ENCODE results near the gene PLD4.
"Not testable (repeated sequence)": the region's sequence is repeated elsewhere in the genome, so short reads cannot be mapped to it uniquely, and the experiment has no call there.

Gene PLD4

GRCh38 chr14:104924421-104925213 lies at the start of gene PLD4:
Gene PLD4, plus strand, starts transcription at chr14:104924879. Its CDS starts 2,262 bp downstream, at chr14:104927141.
- DNase-seq (ENCODE audit: low read depth in 1 of 2, low spot score in 1 of 2), result no peak

GRCh38 chr14:104875412-104875751 lies 49.3 kb upstream of the PLD4 start:
- no peak for DNase-seq (ENCODE audit: low read depth in 1 of 2, low spot score in 1 of 2)

GRCh38 chr14:104875811-104876210 lies 48.9 kb upstream of the PLD4 start:
- DNase-seq (ENCODE audit: low read depth in 1 of 2, low spot score in 1 of 2), result no peak

DNA sequence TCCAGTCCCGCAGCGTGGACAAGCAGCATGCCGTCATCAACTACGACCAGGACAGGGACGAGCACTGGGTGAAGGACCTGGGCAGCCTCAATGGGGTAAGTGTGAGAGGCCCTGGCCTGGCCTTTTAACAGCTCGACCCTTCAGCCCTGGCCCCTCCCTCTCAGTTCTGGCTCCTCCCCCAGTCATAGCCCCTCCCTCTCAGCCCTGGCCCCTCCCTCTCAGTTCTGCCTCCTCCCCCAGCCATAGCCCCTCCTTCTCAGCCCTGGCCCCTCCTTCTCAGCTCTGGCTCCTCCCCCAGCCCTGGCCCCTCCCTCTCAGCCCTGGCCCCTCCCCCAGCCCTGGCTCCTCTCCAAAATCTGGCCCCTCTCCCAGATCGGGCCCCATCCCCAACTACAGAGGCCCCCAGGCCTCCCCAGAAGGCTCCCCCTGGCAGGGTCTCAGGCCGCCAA lies 48.4 kb upstream of the PLD4 start:
- DNase-seq (ENCODE audit: low read depth in 1 of 2, low spot score in 1 of 2), result no peak

DNA sequence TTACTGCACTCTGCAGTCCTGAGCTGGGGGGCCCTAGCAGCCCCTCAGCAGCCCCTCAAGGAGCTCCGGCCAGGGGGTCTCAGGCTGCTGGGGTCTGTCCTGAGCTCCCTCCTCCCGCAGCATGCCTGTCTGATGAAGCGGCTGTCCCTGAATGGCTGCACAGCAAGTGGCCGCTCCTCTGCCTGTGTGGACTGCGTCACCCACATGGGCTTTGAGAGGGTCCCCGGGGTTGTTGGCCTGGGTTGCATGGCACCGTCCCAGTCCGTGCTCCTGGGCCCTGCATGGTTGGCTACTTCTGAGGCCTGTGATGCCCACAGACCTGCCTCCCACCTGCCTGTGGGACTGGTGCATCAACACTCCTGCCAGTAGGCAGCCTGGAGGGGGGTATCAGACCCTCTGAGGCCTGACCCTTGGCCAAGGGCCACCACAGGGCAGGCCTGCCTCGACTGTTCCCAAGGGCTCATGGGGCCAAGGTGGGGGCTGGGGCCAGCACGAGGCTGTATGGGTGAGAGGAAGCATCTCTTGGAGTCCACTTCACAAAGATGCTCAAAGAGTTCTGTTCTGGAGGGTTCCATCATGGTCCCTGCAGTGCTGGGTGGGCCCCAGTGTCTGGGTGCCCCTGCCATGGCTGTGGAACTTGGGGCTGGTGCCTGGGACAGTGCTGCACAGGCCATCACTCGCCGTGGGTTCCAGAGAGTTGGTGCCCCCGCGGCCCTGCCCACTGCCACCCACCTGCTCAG lies 47.4 kb upstream of the PLD4 start:
- DNase-seq (ENCODE audit: low read depth in 1 of 2, low spot score in 1 of 2), result no peak

GRCh38 chr14:104877806-104878550 lies 46.7 kb upstream of the PLD4 start:
- DNase-seq (ENCODE audit: low read depth in 1 of 2, low spot score in 1 of 2), result no peak

DNA sequence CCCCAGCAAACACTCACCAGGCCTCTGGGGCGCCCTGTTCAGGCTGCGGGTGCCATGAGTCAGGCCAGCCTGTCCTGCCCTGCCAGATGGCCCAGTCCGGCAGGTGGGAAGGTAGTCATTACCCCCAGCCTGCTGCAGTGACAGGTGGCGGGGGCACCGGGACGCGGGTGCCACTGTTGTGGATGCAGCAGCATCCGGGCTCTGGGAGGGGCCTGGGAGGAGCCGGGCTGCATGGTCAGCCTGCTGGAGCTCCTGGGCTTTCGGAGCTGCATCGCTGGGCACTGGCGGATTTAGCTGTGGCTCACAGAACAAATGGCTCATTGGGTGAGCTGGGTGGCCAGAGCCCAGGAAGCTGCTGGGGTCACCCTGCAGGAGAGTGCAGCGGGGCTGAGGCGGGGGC lies 46.1 kb upstream of the PLD4 start:
- no peak for DNase-seq (ENCODE audit: low read depth in 1 of 2, low spot score in 1 of 2)

DNA sequence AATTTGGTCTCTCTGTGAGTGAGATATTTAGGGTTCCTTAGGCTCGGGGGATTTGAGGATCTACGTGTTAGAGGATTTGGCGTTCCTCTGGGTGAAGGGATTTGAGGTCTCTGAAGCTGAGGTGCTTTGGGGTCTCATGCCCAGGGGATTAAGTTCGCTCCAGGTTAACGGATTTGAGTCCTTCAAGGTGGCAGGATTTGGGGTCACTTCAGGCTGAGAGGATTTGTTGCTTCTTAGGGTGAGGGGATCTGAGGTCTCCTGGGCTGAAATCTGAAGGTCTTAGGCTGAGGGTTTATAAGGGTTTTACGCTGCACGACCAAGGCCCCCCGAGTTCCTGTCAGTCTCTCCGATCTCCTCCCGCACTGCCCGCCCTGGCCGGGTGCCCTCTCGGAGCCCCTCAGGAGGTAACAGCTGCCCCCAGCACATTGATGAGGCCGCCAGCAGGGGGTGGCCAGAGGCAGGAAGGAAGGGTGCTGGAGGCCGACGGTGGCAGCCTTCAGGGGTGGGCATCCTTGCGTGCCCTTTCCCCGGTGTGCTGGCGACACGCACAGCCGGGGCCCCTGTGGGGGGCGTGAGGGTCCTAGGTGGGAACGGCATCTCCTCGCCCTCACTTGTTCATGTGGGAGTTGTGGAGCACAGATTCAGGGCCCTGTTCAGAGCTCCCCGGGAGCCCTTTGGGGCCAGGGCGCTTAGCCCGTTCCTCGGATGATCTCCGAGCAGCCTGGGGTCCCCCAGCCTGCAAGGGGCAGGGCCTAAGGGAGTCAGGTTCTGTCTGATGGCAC lies 45.3 kb upstream of the PLD4 start:
- no peak for DNase-seq (ENCODE audit: low read depth in 1 of 2, low spot score in 1 of 2)

GRCh38 chr14:104879983-104880565 lies 44.6 kb upstream of the PLD4 start:
- DNase-seq (ENCODE audit: low read depth in 1 of 2, low spot score in 1 of 2), result no peak

DNA sequence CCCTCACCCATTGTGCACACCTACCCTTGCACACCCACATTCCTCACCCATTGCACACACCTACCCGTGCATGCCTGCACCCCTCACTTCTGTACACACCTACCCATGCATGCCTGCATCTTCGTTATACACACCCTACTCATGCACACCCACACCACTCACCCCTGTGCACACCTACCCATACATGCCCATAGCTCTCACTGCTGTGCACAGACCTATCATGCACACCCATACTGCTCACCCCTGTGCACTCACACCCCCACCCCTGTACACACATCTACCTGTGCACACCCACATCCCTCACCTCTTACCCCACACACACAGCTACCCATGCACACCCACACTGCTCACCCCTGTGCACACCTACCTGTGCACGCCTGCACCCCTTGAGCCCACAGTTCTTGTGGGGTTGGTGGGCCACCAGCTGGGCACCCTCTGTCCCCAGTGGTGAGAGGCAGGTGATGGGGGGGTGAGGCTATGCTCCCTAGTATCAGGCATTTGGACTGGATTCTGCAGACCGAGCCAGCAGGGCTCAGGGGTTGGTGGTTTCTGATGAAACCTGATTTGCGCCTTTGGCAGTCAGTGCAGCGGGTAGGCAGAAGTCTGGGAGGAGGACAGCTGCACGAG lies 44.0 kb upstream of the PLD4 start:
- DNase-seq (ENCODE audit: low read depth in 1 of 2, low spot score in 1 of 2), result no peak

GRCh38 chr14:104881369-104881979 lies 43.2 kb upstream of the PLD4 start:
- DNase-seq (ENCODE audit: low read depth in 1 of 2, low spot score in 1 of 2), result no peak

- no peak for DNase-seq (ENCODE audit: low read depth in 1 of 2, low spot score in 1 of 2)
These were observed 42.2 kb upstream of the PLD4 start for GRCh38 chr14:104882325-104882973.

- DNase-seq (ENCODE audit: low read depth in 1 of 2, low spot score in 1 of 2), result no peak
These were observed 41.6 kb upstream of the PLD4 start for GRCh38 chr14:104882991-104883660.

- DNase-seq (ENCODE audit: low read depth in 1 of 2, low spot score in 1 of 2), result no peak
These were observed 40.9 kb upstream of the PLD4 start for GRCh38 chr14:104883681-104884361.

DNA sequence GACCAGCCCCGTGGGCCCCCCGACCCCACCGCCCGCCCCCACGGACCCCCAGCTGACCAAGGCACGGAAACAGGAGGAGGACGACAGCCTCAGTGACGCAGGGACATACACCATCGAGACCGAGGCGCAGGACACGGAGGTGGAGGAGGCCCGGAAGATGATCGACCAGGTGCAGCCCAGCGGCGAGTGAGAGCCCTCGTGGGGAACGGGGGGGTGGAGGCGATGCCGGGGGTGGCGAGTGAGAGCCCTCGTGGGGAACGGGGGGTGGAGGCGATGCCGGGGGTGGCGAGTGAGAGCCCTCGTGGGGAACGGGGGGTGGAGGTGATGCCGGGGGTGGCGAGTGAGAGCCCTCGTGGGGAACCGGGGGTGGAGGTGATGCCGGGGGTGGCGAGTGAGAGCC lies 40.3 kb upstream of the PLD4 start:
- DNase-seq (ENCODE audit: low read depth in 1 of 2, low spot score in 1 of 2), result not testable (repeated sequence)

- no peak for DNase-seq (ENCODE audit: low read depth in 1 of 2, low spot score in 1 of 2)
These were observed 39.4 kb upstream of the PLD4 start for GRCh38 chr14:104885031-104885972.
